K562 (cell line): ENCODE data around the gene TMC1.

ENCODE experiments used
- E4F1 ChIP-seq: fragments of 250-450 bp; sonication (Bioruptor Pico); IDR thresholded peaks from 2 replicates; pipeline ENCODE4 v1.5.0; 2021; ENCODE audit warnings: mild to moderate bottlenecking, borderline replicate concordance
- ESRRB ChIP-seq: fragments of 250-450 bp; sonication (Bioruptor Pico); IDR thresholded peaks from 2 replicates; pipeline ENCODE4 v1.5.0; 2020; ENCODE audit warnings: mild to moderate bottlenecking, moderate library complexity, borderline replicate concordance
- GABPA ChIP-seq: fragments of 200-800 bp; sonication (Bioruptor generic); conservative IDR thresholded peaks from 2 replicates; pipeline ENCODE4 v1.6.1; 2016; ENCODE audit warnings: low read depth, missing genetic modification characterization, missing compliant biosample characterization
- MAZ ChIP-seq, 2 experiments: fragments of 450-650 bp in 1 of 2; sonication (generic) in 1 of 2; formaldehyde crosslinking; IDR thresholded peaks in 1 of 2; conservative IDR thresholded peaks in 1 of 2; 2 replicates each; pipeline versions ENCODE4 v1.4.0 to v1.5.0; 2020; ENCODE audit warnings: mild to moderate bottlenecking in 1 of 2, missing genetic modification reagents in 1 of 2
- SP2 ChIP-seq: IDR thresholded peaks from 2 replicates; pipeline ENCODE4 v1.6.1; 2011; ENCODE audit warnings: mild to moderate bottlenecking, low read depth, low read length, moderate library complexity; ENCODE audit not compliant: poor library complexity, severe bottlenecking; ENCODE audit errors: extremely low read depth
- STAT6 ChIP-seq: sonication (generic); formaldehyde crosslinking; IDR thresholded peaks from 2 replicates; pipeline ENCODE4 v1.8.1; 2023; ENCODE audit warnings: mild to moderate bottlenecking, missing genetic modification reagents
- ZHX1 ChIP-seq: fragments of 150-350 bp; conservative IDR thresholded peaks from 2 replicates; pipeline ENCODE4 v1.6.1; 2014; ENCODE audit warnings: low read length
- ZNF280A ChIP-seq: fragments of 450-650 bp; IDR thresholded peaks from 2 replicates; pipeline ENCODE4 v1.6.1; 2018; ENCODE audit warnings: mild to moderate bottlenecking, low read depth; ENCODE audit not compliant: partially characterized antibody

DNA sequence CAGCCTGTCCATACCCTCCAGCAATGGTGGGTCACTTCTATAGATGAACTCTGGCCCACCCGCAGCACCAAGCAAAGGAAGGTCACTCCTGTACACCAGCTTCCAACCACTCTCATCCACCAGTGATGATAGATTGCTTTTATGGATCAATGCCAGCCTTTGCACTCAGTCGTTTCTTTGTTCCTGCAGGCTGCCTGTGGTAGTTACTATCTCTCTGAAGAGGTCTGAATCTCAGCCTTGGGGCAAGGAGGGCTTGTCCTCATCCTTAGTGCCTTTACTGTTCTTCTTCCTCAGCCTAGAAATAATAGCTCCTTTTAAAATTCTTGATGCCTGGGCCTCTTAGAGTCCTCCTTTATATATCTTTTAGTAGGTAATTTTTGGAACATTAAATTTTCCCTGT is 100.8 kb downstream of the TMC1 start:
- TF ChIP-seq SP2 (no peak), STAT6 (CRISPR knock-in tag) (no peak), MAZ (CRISPR knock-in tag; conservative IDR thresholded peaks at IDR 0.05 in 1 of 2, IDR thresholded peaks at IDR 0.05 in 1 of 2) (no peak), ESRRB (CRISPR knock-in tag) (no peak), ZHX1 (no peak), E4F1 (no peak), ZNF280A (no peak), GABPA (tag) (no peak)
